Activated CD4-positive, alpha-beta T cell treated with anti-CD3 and anti-CD28 coated beads, Interleukin-10, Interleukin-2, amounts not matched to agents 100 ng/mL and 50 ng/mL, durations not matched to agents 16 hours and 8 hours (primary cell): ENCODE measurements around the gene BBX.

Experiments
- DNase-seq: peaks from one replicate; pipeline ENCODE4 v3.0.0-alpha.2; 2020

Gene BBX

DNA sequence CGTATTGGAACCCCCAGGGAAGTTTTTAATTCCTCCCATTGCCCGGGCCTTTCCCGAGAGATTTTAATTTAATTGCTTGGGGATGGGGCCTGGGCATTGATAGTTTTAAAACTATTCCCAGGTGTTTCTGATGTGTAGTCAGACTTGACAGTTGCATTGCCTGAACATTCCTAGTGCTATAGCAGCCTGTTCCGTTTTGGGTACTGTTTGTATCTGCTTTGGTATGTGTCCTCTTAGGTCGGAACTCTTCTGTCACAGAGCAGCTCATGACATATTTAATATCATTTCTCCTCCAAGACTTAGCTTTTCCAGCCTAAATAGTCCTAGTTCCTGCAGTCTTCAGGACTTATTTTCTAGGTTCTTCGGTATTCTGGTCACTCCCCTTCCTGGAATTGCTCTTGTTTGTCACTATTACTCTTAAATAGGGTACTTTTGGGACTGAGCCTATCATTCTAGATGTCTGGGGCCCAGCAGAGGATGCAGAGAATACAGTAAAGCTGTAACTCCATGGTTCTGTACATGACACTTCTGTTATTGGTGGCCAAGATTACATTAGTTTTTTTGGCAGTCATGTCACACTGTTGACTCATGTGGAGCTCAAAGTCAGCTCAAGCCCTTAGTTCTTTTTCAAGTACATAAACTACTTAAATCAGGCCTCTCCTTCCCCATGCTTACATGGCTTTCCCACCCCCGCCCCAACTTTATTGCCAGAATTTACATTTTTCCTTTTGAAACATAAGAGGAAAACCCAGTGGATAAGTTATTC is 81.5 kb downstream of the BBX start:
- no peak for DNase-seq

DNA sequence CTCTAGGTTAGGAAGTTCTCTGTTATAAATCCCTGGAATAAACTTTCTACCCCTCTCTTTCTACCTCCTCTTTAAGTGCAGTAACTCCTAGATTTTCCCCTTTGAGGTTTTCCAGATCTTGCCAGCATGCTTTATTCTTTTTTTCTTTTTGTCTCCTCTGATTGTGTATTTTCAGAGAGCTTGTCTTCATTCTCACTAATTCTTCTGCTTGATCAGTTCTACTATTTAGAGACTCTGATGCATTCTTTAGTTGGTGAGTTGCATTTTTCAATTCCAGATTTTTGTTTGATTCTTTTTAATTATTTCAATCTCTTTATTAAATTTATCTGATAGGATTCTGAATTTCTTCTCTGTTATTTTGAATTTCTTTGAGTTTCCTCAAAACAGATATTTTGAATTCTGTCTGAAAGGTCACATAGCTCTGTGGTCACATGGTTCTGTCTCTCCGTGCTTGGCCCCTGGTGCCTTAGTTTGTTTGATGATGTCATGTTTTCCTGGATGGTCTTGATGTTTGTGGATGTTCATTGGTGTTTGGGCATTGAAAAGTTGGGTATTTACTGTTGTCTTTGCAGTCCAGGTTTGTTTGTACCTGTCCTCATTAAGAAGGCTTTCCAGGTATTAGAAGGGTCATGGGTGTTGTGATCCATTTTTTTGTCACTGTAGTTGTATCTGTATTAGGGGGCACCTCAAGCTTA is 89.2 kb downstream of the BBX start:
- no peak for DNase-seq

DNA sequence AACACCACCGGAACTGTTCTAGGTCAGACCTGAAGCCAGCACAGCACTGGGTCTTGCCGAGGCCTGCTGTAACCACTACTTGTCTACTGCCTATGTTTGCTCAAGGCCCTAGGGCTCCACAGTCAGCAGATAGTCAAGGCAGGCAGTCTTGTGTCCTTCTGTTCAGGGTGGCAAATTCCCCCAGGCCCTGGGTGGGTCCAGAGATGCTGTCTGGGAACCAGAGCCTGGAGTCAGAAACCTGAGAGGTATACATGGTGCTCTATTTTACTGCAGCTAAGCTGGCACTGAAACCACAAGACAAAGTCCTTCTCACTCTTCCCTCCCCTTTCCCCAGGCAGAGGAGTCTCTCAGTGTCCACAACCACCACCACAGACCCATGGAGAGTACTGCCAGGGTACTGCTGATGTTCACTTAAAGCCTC is 89.9 kb downstream of the BBX start:
- no peak for DNase-seq

DNA sequence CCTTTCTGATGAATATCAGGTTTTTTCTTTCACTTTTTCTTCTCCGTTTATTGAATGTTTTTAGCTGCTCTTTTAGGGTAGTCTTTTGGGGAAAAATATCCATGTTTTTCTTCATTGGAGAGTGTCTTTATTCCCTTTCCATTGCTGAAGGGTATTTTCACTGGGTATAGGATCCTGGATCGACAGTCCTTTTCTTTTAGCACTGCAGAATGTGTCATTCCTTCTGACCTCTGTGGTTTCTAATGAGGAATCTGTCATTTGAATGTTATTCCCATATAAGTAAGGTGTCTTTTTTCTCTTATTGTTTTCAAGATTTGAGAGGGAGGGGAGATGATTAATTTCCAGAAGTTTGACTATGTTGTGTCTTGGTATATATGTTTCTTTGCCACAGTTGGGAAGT is 96.8 kb downstream of the BBX start:
- DNase-seq, result no peak

DNA sequence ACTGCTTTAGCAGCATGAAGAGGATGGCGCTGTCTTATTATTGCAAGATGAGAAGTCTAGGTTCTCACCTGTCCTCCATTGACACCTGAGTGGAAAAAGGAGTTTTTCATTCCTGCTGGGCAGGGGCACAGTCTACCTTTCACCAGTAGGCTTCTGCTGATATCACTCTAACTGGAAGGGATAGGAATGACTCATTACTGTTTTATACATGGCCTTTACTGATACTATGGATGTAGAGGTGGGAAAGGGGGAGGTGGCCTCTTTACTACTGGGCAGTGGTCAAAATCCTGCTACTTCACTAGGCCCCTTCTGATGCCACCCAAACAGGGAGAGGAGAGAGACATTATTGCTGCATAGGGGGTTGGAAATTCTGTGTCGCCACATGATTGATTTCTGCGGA is 97.8 kb downstream of the BBX start:
- DNase-seq, result no peak

DNA sequence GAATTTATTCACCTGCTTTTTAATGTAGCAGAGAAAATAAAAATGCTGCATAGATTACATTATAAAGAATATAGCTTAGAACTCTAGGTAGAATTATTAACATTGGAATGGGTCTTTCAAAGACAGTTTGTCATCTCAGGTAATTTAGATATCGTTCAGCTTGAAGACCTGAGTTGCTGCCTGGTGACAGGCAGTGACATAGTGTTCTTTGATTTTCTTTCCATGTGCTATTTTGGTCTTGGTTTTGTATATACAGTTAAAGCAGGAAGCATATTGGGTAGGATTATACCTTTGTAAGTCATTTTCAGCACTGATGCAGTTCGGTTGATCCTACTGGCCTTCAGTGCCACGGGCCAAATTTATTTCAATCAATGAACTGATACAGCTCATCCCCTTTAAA is 98.7 kb downstream of the BBX start:
- DNase-seq, result no peak

DNA sequence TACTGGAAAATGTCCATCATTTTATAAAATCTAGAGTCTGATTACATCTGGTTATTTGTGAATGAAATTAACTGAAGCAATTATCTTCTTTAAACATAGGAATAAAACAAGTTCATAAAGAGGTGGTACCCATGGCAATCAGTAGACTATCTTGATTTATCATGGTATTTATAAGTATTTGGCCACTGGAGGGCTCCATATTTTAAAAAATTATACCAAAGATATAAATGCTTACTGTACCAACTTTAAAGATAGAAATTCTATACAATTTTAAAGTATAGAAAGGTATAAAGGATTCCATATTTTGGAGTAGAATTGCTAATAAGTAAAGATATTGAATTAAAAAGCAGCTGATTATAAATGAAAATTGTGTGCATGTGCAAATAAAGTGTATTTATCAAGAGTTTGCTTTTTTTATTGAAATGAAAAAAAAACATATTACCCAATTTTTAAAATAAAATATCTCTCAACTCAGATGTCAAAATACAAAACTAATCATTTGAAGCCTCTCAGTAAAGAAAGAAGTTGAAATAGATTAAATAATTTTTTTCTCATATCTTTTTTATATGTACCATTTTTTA is 105.3 kb downstream of the BBX start:
- no peak for DNase-seq

DNA sequence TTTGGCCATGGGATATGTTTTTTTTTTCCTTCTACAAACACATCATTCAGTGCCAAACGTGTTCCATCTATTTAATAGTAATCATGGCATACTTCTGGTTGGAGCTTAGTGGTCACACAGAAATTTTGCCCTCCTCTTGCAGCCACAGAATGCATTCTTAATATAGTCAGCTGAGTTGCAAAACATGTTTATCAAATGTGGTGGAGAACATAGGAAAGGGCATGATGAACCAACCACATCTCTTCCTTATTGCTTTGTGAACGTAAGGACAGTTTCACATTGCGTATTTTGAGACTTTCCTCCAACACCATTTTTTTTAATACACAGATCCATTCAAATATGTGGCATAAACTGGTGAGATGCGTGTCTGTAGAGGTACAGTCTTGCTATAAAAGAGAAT is 106.8 kb downstream of the BBX start:
- no peak for DNase-seq

DNA sequence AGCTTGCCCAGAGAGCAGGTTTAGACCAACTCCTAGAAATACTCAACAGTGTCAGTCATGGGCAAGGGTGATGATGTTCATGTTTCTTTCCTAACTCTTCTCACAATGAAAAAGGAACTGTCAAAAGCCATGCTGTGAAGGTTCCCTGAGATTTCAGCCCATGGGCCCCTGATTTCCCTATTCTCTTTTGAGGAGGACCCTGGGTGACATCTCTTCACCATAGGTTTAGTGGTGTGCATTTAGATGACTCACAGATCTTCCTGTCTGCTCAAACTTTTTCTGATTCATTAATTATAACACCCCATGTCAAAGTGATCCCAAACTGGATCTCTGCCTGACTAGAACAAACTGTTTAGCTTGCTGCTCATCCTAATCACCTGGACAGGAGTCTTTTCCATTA is 108.0 kb downstream of the BBX start:
- peak; percentile 17 for DNase-seq

DNA sequence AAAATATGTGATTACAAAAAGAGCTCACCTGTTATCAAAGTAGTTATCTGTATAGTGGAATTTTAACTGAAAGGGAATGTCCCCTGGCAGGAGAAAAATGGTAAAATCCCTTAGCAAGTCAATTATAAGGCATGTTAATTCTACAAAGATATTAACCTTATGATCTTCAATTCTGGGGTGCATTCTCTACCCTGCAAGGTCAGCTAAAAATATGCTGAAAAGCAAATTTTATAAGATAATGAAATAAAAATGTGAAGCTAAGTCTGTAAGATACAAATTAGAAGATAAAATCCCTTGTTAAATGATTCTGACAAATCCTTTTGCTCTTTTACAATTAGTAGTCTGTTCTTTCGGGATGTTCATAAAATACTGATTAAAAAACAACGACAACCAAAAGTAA is 109.8 kb downstream of the BBX start:
- no peak for DNase-seq

DNA sequence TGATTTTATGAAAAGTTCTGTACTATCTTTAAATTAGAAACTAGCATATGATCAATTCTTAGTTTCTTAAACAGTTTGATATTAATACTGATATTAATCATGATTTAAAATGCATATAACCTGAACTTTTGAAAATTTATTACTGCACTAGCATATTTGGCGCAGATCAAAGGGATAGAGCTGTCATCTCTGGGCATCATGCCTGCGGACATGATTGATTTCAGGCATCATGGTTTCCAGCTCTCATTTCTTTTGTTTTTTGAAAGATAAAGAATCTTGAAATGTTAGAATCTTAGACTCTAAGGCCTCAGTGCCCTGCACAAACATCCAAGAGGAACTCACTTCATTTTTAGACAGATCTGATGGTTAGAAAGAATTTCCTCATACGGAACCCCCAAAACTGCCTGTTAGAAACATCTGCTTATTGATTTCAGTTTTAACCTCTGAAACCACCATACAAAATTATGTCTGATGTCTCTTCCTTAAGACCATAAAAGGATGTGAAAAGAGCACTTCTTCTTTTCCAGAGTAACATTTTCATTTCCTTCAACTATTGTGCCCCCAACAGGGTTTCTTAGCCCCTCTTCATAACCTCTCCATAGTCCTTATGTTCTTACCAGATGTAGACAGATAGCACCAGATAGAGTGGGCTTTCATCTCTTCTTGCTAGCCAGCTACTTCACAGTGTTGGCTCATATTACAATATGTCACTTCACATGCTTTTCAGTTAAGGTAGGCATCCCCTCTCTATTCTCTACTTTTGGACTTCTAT is 110.8 kb downstream of the BBX start:
- no peak for DNase-seq

DNA sequence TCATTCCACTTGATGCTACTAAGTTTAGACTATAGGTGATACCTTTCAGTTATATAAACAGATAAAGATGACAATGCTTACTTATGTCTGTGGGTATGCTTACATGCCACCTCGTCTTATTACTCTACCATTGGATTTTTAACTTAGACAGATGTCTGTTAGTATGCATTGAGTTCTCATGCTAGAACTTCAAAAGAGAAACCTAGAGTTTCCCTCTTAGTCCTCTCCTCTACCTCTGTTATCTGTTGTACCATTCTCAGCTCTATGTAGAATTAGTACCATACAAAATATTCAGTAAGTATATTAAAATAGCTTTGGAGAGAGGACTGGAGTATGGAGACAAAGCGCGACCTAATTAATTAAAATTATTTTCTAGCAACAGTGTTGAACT is 111.3 kb downstream of the BBX start:
- no peak for DNase-seq

DNA sequence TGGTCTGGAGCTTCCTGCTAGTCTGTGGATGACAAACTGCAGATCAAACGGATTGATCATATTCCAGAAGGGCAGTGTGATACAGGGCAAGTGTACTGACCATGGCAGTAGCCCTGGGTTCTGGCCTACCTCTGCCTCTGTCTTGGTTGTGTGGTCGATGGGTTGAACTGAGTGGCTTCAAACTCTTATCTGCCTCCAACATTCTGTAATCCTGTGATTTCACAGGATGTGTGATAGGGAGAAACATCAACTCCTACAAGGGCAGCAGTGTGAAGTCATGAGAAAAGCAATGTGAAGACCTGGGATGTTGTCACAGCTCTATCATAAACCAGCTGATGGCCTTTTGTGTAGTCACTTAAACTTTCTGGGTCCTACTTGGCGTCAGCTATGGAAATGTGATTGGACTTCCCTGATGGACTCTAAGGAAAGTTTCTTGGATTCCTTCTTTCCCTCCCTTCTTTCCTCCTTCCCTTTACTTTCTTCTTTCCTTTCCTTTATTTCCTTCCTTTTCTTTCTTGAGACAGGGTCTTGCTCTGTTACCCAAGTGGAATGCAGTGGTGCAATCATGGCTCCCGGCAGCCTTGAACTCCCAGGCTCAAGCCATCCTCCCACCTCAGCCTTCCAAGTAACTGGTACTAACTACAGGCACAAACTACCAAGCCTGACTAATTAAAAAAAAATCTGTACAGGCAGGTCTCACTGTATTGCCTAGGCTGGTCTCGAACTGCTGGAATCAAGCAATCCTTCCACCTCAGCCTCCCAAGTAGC is 114.8 kb downstream of the BBX start:
- DNase-seq, result no peak

DNA sequence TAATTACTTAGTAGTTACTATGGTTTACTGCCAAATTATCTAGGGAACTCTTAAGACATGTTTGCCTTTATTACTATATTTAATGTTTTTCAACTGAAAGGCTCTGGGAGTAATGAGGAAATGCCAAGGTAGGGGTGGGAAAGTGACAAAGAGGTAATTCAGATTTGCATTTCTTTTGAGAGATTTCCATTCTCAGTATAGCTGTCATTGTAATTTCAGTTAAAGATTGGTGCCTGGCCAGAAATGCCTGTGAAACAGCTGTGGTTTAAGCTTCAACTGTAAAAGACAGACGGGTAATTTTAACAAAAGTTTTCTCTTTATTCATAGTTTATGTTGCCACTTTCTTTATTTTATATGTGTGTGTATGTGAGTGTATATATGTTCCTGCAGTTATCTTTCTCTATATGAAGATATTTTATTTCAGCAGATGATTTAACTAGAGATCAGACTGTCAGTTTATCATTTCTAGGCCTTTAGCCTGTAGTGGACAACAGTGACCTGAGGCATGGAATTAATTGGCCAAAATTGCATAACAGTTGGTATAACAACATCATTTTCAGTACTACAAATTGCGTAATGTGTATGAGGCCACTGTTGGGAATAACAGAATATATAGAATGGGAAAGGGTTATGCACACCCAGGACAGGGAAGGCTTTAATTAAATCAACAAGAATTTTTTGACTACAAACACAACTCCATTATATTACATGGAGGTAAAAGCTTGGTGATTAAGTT is 119.0 kb downstream of the BBX start:
- no peak for DNase-seq

DNA sequence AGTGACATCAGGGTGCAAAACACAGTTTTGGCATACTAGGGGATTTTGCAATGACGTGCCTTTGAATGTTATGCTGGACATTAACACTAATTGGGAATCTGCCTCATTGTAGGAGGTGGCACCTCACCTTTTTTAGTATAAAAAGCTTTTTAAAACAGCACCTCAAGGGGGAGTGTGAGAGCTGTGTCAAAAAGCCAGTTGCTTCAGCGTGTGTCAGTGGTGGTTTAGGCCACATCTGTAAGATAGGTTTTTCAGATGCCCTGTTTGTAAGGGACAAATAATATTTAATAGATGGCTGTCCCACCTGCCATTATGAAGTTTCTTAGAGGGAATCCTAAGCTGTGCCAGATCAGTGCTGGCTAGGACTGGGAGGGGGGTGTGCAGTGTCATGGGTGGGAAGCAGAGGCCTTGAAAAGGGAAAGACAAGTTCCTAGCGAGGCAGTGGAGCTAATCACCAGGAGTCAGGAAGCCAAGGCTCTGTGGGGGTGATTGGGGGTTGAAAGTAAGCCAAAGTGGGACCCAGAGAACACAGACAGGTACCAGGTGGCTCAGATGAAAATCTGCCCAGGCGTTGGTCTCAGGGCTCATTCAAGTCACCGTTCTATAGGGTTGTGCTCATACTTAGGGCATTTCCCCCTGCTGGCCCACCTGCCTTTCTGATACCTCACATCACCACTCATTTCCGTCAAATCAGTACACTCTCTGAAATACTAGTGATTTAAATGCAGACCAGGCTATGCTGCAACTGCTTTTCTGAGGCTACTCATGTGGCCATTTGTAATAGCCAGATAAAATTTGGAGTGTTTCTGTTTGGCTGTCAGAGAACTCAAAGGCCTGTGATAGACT is 120.5 kb downstream of the BBX start:
- DNase-seq, result no peak

DNA sequence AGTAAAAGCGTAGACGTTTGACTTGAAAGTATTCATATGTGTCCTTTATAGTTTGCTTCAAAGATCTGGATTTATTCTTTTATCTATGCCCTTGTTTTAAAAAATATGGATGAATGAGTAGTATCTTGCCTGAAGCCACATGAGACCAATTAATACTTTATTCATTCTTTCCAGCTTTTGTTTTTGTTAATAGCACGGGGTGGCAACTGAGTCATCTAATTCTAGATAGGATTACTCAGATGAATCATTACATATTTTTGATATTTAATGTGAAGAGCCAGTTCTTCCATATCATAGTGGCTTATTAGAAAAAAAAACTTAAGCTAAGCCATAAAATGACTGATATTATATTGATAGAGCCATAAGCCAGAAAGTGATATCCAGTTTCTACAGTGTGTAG is 121.9 kb downstream of the BBX start:
- DNase-seq, result no peak

DNA sequence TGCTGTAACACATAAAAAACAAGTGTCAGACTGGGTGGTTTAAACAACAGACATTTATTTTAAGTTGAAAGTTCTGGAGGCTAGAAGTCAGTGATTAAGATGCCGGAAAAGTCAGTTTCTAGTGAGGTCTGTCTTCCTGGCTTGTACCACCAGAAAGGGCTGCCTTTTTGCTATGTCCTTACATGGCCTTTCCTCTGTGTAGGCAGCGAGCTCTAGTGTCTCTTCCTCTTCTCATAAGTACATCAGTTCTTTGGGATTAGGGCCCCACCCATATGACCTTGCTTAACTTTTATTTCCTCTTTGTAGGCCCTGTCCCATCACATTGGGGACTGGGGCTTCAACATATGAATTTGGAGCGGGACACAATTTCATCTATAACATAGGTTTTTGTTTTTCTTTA is 128.0 kb downstream of the BBX start:
- no peak for DNase-seq

DNA sequence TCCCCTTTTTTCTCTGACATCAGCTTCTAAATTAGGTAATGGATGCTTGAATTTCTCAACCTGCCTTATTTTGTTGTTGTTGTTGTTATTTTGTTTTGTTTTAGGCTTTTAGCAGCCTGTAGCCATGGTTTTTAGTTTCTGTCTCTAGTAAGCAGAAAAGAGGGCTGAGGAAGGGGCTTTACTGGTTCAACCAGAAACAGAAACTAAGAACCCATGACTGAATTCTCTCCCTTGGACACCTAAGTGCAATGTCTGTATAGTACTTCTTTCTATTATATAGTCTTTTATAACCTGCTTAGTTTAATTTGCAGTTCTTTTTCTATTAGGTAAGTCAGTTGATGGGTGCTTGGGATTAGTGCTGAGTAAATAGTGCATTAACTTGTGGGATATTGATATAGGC is 129.0 kb downstream of the BBX start:
- DNase-seq, result peak; percentile 39

DNA sequence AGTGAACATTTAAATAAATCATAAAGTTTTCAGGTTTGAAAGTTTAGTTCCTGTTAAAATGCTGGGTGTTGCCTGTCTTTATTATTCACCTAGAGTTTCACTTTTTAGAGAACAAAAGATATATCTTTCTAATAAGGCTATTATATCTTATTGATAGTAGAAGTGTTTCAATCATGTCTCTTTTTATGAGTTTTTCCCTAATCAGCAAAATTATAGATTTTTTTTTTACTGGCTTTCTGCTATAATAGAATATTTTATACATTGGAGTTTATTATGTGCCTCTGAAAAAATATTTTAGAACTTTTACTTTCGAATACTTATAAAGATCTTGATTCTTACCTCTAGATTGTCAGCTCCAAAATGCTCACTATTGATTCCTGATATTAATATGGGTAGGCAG is 131.5 kb downstream of the BBX start:
- DNase-seq, result no peak

DNA sequence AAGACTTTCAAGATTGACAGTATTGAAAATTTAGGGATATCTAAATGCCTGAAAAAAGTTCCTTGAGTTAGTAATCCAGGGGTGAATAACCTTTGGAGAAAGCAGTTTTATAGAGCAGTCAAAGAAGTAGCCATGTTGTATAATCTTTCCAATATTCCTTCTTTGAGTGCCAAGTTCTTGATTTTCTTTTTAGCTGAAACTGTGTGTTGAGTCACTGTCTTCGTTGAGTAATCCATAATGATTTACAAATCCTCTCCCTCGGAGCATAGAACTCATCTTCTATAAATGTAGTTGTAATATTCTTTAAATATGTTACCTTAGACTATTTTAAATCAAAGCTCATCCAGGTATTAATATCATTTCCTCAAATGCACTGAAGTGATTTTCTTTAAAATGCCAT is 135.2 kb downstream of the BBX start:
- no peak for DNase-seq

DNA sequence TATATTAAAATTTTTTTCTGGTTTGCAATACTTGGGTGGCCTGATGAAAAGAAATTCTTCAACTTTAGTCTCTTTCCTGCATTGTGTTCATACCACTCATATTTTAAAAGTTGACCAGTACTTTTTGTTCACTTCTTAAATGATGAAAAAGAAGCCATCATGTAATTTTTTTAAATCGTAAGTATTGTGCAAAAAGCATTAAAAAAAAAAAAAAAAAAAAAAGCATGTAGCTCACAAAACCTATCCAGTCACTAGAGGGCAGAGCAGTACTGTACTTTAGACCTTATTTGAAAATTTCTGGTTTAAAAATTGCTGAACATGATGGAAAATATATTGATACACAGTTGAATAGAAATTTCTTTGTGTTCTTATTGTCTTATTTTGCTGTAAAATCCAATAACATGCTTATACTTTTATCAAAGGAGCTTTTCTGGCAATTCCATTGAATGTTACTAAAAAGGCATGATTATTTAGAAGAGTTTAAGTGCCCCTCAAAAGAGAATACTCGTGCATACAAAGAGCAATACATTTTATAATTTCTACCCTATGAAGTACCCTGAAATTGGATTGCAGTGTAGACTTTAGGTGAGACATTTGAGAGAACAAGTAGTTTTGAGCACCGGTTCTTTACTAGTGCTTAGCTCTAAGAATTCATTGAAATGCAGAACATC is 137.7 kb downstream of the BBX start:
- DNase-seq, result peak; percentile 28
